ENCODE data around the gene CHD3. TPM values are rescaled to one million over a fixed set of nuclear protein-coding genes. Genes with fewer than 3 reads are reported as not detected.

Gene CHD3
- total and polyA plus RNA-seq, 2 experiments from 2014 or later: 2.9 to 9.7 TPM

- H3K4me1 ChIP-seq (ENCODE audit: insufficient read depth): no peaks in the 10 kb centered on the region
- Mint-ChIP-seq H3K27ac (no peak overlapping the region), H3K36me3 (ENCODE audit: low read depth) (no peaks in the 10 kb centered on the region; the same call in 2 of the 3 replicates), H3K4me3 (no peak overlapping the region; the same call in 2 of the 3 replicates), H3K9me3 (no peaks in the 10 kb centered on the region; the same call in 2 of the 3 replicates), H3K27me3 (ENCODE audit: insufficient read depth, low read depth, poor library complexity) (peaks cover 15% of the 10 kb centered on the region), H3K4me1 (peaks cover 8% of the 10 kb centered on the region)
- no peak for ATAC-seq
- no peaks in the 10 kb centered on the region for H3K36me3 ChIP-seq (ENCODE audit: insufficient read depth)
- H3K27me3 ChIP-seq (ENCODE audit: insufficient read depth): peaks cover 20% of the 10 kb centered on the region
- no peak for DNase-seq (ENCODE audit: low spot score)
- H3K79me2 ChIP-seq (replicated peaks; ENCODE audit: insufficient read depth): no peaks in the 10 kb centered on the region
- no peak overlapping the region for H2AFZ ChIP-seq
- no peak overlapping the region for H3K27ac ChIP-seq (ENCODE audit: low read depth)
- TF ChIP-seq EZH2 (IDR thresholded peaks at IDR 0.05; ENCODE audit: low read depth, unreplicated experiment): no peak
- TF ChIP-seq POLR2AphosphoS5 (IDR thresholded peaks at IDR 0.05; ENCODE audit: low read depth): no peak
- H3K9me2 ChIP-seq (ENCODE audit: insufficient read depth): no peaks in the 10 kb centered on the region
- no peak overlapping the region for H3K4me3 ChIP-seq
- H4K20me1 ChIP-seq (replicated peaks; ENCODE audit: insufficient read depth): no peaks in the 10 kb centered on the region; the same call in 1 of the 2 replicates
- no peak overlapping the region for H3K4me2 ChIP-seq
- peaks cover 4% of the 10 kb centered on the region; the same call in 1 of the 2 replicates for H3F3A ChIP-seq (replicated peaks; ENCODE audit: low read depth)
Observed at GRCh38 chr17:7910711-7911110, 22.1 kb downstream of the CHD3 start.

DNA sequence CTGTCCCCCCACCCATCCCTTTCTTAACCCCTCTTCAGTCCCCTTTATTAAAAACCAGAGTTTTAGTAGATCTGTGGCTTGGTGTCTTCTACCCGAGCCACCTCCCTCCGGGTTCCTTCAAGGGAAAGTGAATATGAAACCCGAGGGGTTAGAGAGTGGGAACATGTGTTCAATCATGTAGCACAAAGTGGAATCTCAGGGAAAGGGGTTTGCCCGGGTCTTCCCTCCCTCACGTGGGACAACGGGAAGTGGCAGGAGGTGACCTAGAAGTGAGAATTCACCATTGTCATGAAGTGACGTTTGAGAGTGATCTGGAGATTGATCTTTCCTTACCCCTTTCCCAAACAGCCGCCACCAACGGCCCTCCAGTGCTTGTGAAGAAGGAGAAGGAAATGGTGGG, 22.5 kb downstream of the CHD3 start:
- Histone ChIP-seq H3K9me2 (ENCODE audit: insufficient read depth) (no peaks in the 10 kb centered on the region), H3K4me2 (no peak overlapping the region), H3K4me1 (ENCODE audit: insufficient read depth) (no peaks in the 10 kb centered on the region), H3K4me3 (no peak overlapping the region), H2AFZ (no peak overlapping the region), H3F3A (replicated peaks; ENCODE audit: low read depth) (peaks cover 4% of the 10 kb centered on the region; the same call in 1 of the 2 replicates), H3K79me2 (replicated peaks; ENCODE audit: insufficient read depth) (no peaks in the 10 kb centered on the region), H3K36me3 (ENCODE audit: insufficient read depth) (no peaks in the 10 kb centered on the region), H3K27me3 (ENCODE audit: insufficient read depth) (peaks cover 21% of the 10 kb centered on the region), H3K27ac (ENCODE audit: low read depth) (no peak overlapping the region), H4K20me1 (replicated peaks; ENCODE audit: insufficient read depth) (no peaks in the 10 kb centered on the region; the same call in 1 of the 2 replicates)
- H3K27ac Mint-ChIP-seq: no peak overlapping the region
- H3K9me3 Mint-ChIP-seq: no peaks in the 10 kb centered on the region; the same call in 2 of the 3 replicates
- H3K4me1 Mint-ChIP-seq: peaks cover 8% of the 10 kb centered on the region
- TF ChIP-seq ZNF114 (CRISPR knock-in tag; IDR thresholded peaks at IDR 0.05): no peak
- no peak for TF ChIP-seq CREB1 (CRISPR knock-in tag; IDR thresholded peaks at IDR 0.05; ENCODE audit: low read depth)
- no peak for TF ChIP-seq ZNF331 (CRISPR knock-in tag; IDR thresholded peaks at IDR 0.05; ENCODE audit: low read depth)
- no peak for TF ChIP-seq ETS1 (IDR thresholded peaks at IDR 0.05)
- TF ChIP-seq JUNB (IDR thresholded peaks at IDR 0.05; ENCODE audit: unreplicated experiment): no peak
- TF ChIP-seq, protein P1, sequence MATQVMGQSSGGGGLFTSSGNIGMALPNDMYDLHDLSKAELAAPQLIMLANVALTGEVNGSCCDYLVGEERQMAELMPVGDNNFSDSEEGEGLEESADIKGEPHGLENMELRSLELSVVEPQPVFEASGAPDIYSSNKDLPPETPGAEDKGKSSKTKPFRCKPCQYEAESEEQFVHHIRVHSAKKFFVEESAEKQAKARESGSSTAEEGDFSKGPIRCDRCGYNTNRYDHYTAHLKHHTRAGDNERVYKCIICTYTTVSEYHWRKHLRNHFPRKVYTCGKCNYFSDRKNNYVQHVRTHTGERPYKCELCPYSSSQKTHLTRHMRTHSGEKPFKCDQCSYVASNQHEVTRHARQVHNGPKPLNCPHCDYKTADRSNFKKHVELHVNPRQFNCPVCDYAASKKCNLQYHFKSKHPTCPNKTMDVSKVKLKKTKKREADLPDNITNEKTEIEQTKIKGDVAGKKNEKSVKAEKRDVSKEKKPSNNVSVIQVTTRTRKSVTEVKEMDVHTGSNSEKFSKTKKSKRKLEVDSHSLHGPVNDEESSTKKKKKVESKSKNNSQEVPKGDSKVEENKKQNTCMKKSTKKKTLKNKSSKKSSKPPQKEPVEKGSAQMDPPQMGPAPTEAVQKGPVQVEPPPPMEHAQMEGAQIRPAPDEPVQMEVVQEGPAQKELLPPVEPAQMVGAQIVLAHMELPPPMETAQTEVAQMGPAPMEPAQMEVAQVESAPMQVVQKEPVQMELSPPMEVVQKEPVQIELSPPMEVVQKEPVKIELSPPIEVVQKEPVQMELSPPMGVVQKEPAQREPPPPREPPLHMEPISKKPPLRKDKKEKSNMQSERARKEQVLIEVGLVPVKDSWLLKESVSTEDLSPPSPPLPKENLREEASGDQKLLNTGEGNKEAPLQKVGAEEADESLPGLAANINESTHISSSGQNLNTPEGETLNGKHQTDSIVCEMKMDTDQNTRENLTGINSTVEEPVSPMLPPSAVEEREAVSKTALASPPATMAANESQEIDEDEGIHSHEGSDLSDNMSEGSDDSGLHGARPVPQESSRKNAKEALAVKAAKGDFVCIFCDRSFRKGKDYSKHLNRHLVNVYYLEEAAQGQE (IDR thresholded peaks at IDR 0.05; ENCODE audit: unreplicated experiment): no peak
- no peak for TF ChIP-seq POLR2AphosphoS5 (IDR thresholded peaks at IDR 0.05; ENCODE audit: low read depth)
- no peak for TF ChIP-seq NANOG (IDR thresholded peaks at IDR 0.05; ENCODE audit: borderline replicate concordance)
- TF ChIP-seq EZH2 (IDR thresholded peaks at IDR 0.05; ENCODE audit: low read depth, unreplicated experiment): no peak
- no peak for TF ChIP-seq STAT1 (IDR thresholded peaks at IDR 0.05; ENCODE audit: unreplicated experiment)
- no peak for TF ChIP-seq EZH2phosphoT487 (IDR thresholded peaks at IDR 0.05; ENCODE audit: unreplicated experiment)
- no peak for DNase-seq (ENCODE audit: low spot score)
- ATAC-seq: no peak
- H3K36me3 Mint-ChIP-seq (ENCODE audit: low read depth): no peaks in the 10 kb centered on the region; the same call in 2 of the 3 replicates
- H3K27me3 Mint-ChIP-seq (ENCODE audit: insufficient read depth, low read depth, poor library complexity): peaks cover 17% of the 10 kb centered on the region
- no peak overlapping the region for H3K4me3 Mint-ChIP-seq

Measured in GM23338 (cell line).